H1 (cell line): ENCODE results near the gene KCNB1. TPM values are rescaled to one million over a fixed set of nuclear protein-coding genes. Genes with fewer than 3 reads are reported as not detected.

Experiments
- CTCF ChIA-PET: fragments of 300-600 bp; sonication (Branson Sonifier 250); formaldehyde crosslinking; loops from one replicate; lab custom pipeline; 2021; ENCODE audit not compliant: partially characterized antibody; lab: Charles Lee
- POLR2A ChIA-PET: fragments of 300-600 bp; sonication (Branson Sonifier 250); formaldehyde crosslinking; loops from one replicate; lab custom pipeline; 2021; ENCODE audit warnings: inconsistent platforms; ENCODE audit not compliant: partially characterized antibody; lab: Charles Lee
- DNase-seq, 2 experiments: peaks; one replicate each; pipeline versions ENCODE4 v3.0.0 to v3.0.0-alpha.2; 2010 to 2022; ENCODE audit warnings: low spot score in 2 of 2, low read depth in 1 of 2, mixed read lengths in 1 of 2
- FAIRE-seq: peaks from 2 replicates; lab custom pipeline; 2011; peaks lifted over from hg19 to GRCh38; lab: Jason Lieb, UNC
- H2AFZ ChIP-seq: 2 replicates; pipeline ENCODE4 v1.8.1; 2012; ENCODE audit warnings: low read length, inconsistent platforms
- H2AK5ac ChIP-seq: 2 replicates; pipeline ENCODE4 v1.6.1; 2013; ENCODE audit warnings: low read depth, low read length
- H2BK120ac ChIP-seq: replicated peaks from 2 replicates; pipeline ENCODE3; 2013; ENCODE audit warnings: low read depth, low read length, inconsistent platforms
- H2BK12ac ChIP-seq: 2 replicates; pipeline ENCODE4 v1.6.1; 2013; ENCODE audit warnings: low read depth, low read length
- H2BK15ac ChIP-seq: 2 replicates; pipeline ENCODE4 v1.6.1; 2013; ENCODE audit warnings: low read length
- H2BK20ac ChIP-seq: 2 replicates; pipeline ENCODE4 v1.6.1; 2013; ENCODE audit warnings: low read length
- H2BK5ac ChIP-seq: 2 replicates; pipeline ENCODE4 v1.6.1; 2013; ENCODE audit warnings: low read depth, low read length
- H3K14ac ChIP-seq: 2 replicates; pipeline ENCODE4 v1.6.1; 2013; ENCODE audit warnings: inconsistent platforms; ENCODE audit not compliant: insufficient read length
- H3K18ac ChIP-seq: 2 replicates; pipeline ENCODE4 v1.6.1; 2013; ENCODE audit warnings: low read length; ENCODE audit errors: extremely low read depth
- H3K23ac ChIP-seq: 2 replicates; pipeline ENCODE4 v1.6.1; 2013; ENCODE audit warnings: inconsistent platforms; ENCODE audit not compliant: insufficient read length
- H3K23me2 ChIP-seq: 2 replicates; pipeline ENCODE4 v1.6.1; 2013; ENCODE audit warnings: low read depth, low read length
- H3K27ac ChIP-seq: 2 replicates; pipeline ENCODE4 v1.6.1; 2011; ENCODE audit warnings: low read depth, low read length, inconsistent platforms
- H3K27me3 ChIP-seq, 4 experiments: replicated peaks in 1 of 4; 1 replicate in 1 of 4; 2 replicates in 3 of 4; pipeline versions ENCODE4 v1.6.1 to v1.8.1; 2011 to 2013; ENCODE audit warnings: low read length in 3 of 4, mild to moderate bottlenecking in 3 of 4, inconsistent platforms in 2 of 4, mixed read lengths in 2 of 4, moderate library complexity in 1 of 4; ENCODE audit not compliant: control insufficient read depth in 3 of 4, insufficient read depth in 3 of 4; ENCODE audit errors: extremely low read depth in 1 of 4
- H3K36me3 ChIP-seq, 4 experiments: 2 replicates each; pipeline versions ENCODE4 v1.6.1 to v1.8.1; 2011 to 2013; ENCODE audit warnings: mild to moderate bottlenecking in 4 of 4, low read length in 3 of 4, moderate library complexity in 2 of 4, control low read depth in 1 of 4, inconsistent platforms in 1 of 4; ENCODE audit not compliant: insufficient read depth in 4 of 4, control insufficient read depth in 2 of 4
- H3K4ac ChIP-seq: replicated peaks from 2 replicates; pipeline ENCODE3; 2013; ENCODE audit warnings: low read length, low read depth, mixed read lengths, inconsistent platforms; ENCODE audit not compliant: insufficient read length
- H3K4me1 ChIP-seq, 4 experiments: replicated peaks in 1 of 4; 1 replicate in 1 of 4; 2 replicates in 3 of 4; pipeline versions ENCODE4 v1.6.1 to v1.8.1; 2011 to 2013; ENCODE audit warnings: low read length in 3 of 4, inconsistent platforms in 2 of 4, mixed read lengths in 1 of 4; ENCODE audit not compliant: insufficient read depth in 4 of 4, control insufficient read depth in 3 of 4
- H3K4me2 ChIP-seq, 2 experiments: 2 replicates each; pipeline versions ENCODE4 v1.6.1 to v1.8.1; 2011 to 2013; ENCODE audit warnings: low read depth in 2 of 2, low read length in 2 of 2, control low read depth in 1 of 2, inconsistent platforms in 1 of 2, mild to moderate bottlenecking in 1 of 2; ENCODE audit not compliant: insufficient read depth in 1 of 2
- H3K4me3 ChIP-seq, 4 experiments: fragments of 200-600, 300-600 bp in 1 of 4; sonication (generic), shearing (Covaris generic), sonication (Bioruptor Twin) in 1 of 4; 2 replicates each; pipeline versions ENCODE4 v1.5.1 to v1.8.1; 2011 to 2016; ENCODE audit warnings: low read length in 4 of 4, low read depth in 3 of 4, control low read depth in 2 of 4, inconsistent platforms in 2 of 4, mild to moderate bottlenecking in 2 of 4, mixed read lengths in 1 of 4, moderate library complexity in 1 of 4; ENCODE audit not compliant: insufficient read depth in 2 of 4; ENCODE audit errors: extremely low read depth in 1 of 4
- H3K56ac ChIP-seq: replicated peaks from 2 replicates; pipeline ENCODE3; 2013; ENCODE audit warnings: low read depth, mild to moderate bottlenecking, mixed read lengths, low read length, inconsistent platforms; ENCODE audit not compliant: insufficient read length
- H3K79me1 ChIP-seq: 2 replicates; pipeline ENCODE4 v1.6.1; 2013; ENCODE audit warnings: low read depth, low read length, control low read depth
- H3K79me2 ChIP-seq, 2 experiments: 2 replicates each; pipeline versions ENCODE4 v1.6.1 to v1.8.1; 2012 to 2013; ENCODE audit warnings: low read length in 2 of 2, mild to moderate bottlenecking in 2 of 2, inconsistent platforms in 1 of 2; ENCODE audit not compliant: insufficient read depth in 2 of 2, control insufficient read depth in 1 of 2
- H3K9ac ChIP-seq, 4 experiments: replicated peaks in 1 of 4; 1 replicate in 1 of 4; 2 replicates in 3 of 4; pipeline versions ENCODE4 v1.6.1 to v1.8.1; 2011 to 2013; ENCODE audit warnings: low read depth in 3 of 4, low read length in 3 of 4, control low read depth in 2 of 4, mild to moderate bottlenecking in 2 of 4, moderate library complexity in 2 of 4, inconsistent platforms in 1 of 4; ENCODE audit errors: extremely low read depth in 1 of 4
- H3K9me3 ChIP-seq, 2 experiments: 2 replicates each; pipeline versions ENCODE4 v1.6.1 to v1.8.1; 2012 to 2013; ENCODE audit warnings: mild to moderate bottlenecking in 2 of 2, moderate library complexity in 2 of 2, control low read depth in 1 of 2, inconsistent platforms in 1 of 2, low read depth in 1 of 2, low read length in 1 of 2, mixed read lengths in 1 of 2; ENCODE audit not compliant: insufficient read depth in 2 of 2
- H4K20me1 ChIP-seq, 2 experiments: replicated peaks in 1 of 2; 2 replicates each; pipeline versions ENCODE3 to v1.8.1; 2011 to 2013; ENCODE audit warnings: inconsistent platforms in 2 of 2, low read length in 2 of 2, mild to moderate bottlenecking in 1 of 2; ENCODE audit not compliant: insufficient read depth in 2 of 2, control insufficient read depth in 1 of 2
- H4K5ac ChIP-seq: 2 replicates; pipeline ENCODE4 v1.6.1; 2013; ENCODE audit warnings: low read length, low read depth, mixed read lengths, inconsistent platforms; ENCODE audit not compliant: insufficient read length
- H4K8ac ChIP-seq: 2 replicates; pipeline ENCODE4 v1.8.0; 2013; ENCODE audit warnings: mild to moderate bottlenecking, moderate library complexity, low read length, inconsistent platforms; ENCODE audit not compliant: insufficient read depth; ENCODE audit errors: extremely low read depth
- H4K91ac ChIP-seq: replicated peaks from 2 replicates; pipeline ENCODE3; 2013; ENCODE audit warnings: low read length, mixed read lengths, inconsistent platforms; ENCODE audit not compliant: insufficient read length
- CEBPB ChIP-seq: IDR thresholded peaks from 2 replicates; pipeline ENCODE4 v1.6.1; 2012; ENCODE audit warnings: low read depth, low read length
- CHD1 ChIP-seq: IDR thresholded peaks from 2 replicates; pipeline ENCODE4 v1.6.1; 2012; ENCODE audit warnings: low read depth, low read length, improper control_type of control experiment
- CREB1 ChIP-seq: IDR thresholded peaks from 2 replicates; pipeline ENCODE4 v1.6.1; 2012; ENCODE audit warnings: inconsistent platforms
- CTBP2 ChIP-seq: IDR thresholded peaks from 2 replicates; pipeline ENCODE4 v1.7.0; 2011; ENCODE audit warnings: borderline replicate concordance, mild to moderate bottlenecking, moderate library complexity, mixed read lengths, low read length; ENCODE audit not compliant: insufficient read depth, insufficient read length
- CTCF ChIP-seq, 3 experiments: IDR thresholded peaks; 1 replicate in 2 of 3; 2 replicates in 1 of 3; pipeline versions ENCODE4 v1.5.1 to v1.6.1; 2011; ENCODE audit warnings: low read length in 3 of 3, mild to moderate bottlenecking in 3 of 3, inconsistent platforms in 2 of 3, low read depth in 1 of 3, moderate library complexity in 1 of 3; ENCODE audit not compliant: insufficient read depth in 1 of 3; ENCODE audit errors: control extremely low read depth in 1 of 3
- EZH2 ChIP-seq: fragments of 200-600 bp; sonication (generic); IDR thresholded peaks from 2 replicates; pipeline ENCODE4 v1.7.1; 2012; ENCODE audit warnings: low read depth, mild to moderate bottlenecking, moderate library complexity, low read length, inconsistent platforms; ENCODE audit not compliant: severe bottlenecking
- MAX ChIP-seq: IDR thresholded peaks from 2 replicates; pipeline ENCODE4 v1.6.1; 2012; ENCODE audit warnings: inconsistent platforms
- NANOG ChIP-seq: IDR thresholded peaks from 2 replicates; pipeline ENCODE4 v1.6.1; 2011; ENCODE audit warnings: low read length, low read depth, mild to moderate bottlenecking, inconsistent platforms; ENCODE audit not compliant: insufficient read depth, poor library complexity, severe bottlenecking
- NRF1 ChIP-seq: IDR thresholded peaks from 2 replicates; pipeline ENCODE4 v1.6.1; 2011; ENCODE audit warnings: mild to moderate bottlenecking, low read depth, low read length, improper control_type of control experiment
- POLR2AphosphoS5 ChIP-seq: IDR thresholded peaks from 2 replicates; pipeline ENCODE4 v1.6.1; 2011; ENCODE audit warnings: low read depth, low read length
- RFX5 ChIP-seq: IDR thresholded peaks from 2 replicates; pipeline ENCODE4 v1.6.1; 2011; ENCODE audit warnings: low read depth, low read length, improper control_type of control experiment, borderline replicate concordance
- WGBS, 2 experiments: shearing (Covaris generic) in 1 of 2; methylation state at CpG; one replicate each; pipeline versions ENCODE4 v1.1.6 to v1.1.7; 2013 to 2015; ENCODE audit warnings: low lambda C conversion rate in 2 of 2, mixed read lengths in 2 of 2, inconsistent platforms in 1 of 2, low coverage in 1 of 2, missing lambda C conversion rate in 1 of 2; ENCODE audit not compliant: insufficient replicate concordance in 2 of 2, insufficient coverage in 1 of 2, insufficient read length in 1 of 2; ENCODE audit errors: extremely low coverage in 1 of 2, missing lambda C conversion rate in 1 of 2; 5-methylcytosine and 5-hydroxymethylcytosine counted together
- polyA plus RNA-seq, 7 experiments: library from polyadenylated mRNA; depleted of rRNA in 3 of 7; stranded (reverse) in 5 of 7; unstranded in 2 of 7; fragments of >200 nt in 5 of 7; fragments of 200-250 nt in 2 of 7; gene quantifications; 1 replicate in 5 of 7; 2 replicates in 1 of 7; 4 replicates in 1 of 7; pipeline versions ENCODE4 v1.2.1 to v1.2.3, GENCODE V29; 2011 to 2013; ENCODE audit warnings: missing spikeins in 2 of 7, mixed read lengths in 2 of 7
- total RNA-seq: library from RNA; stranded (reverse); fragmentation: NEBNext Ultra II Directional; extraction: Animal tissue kit (Norgen Biotek cat#: 25700); gene quantifications from 2 replicates; pipeline ENCODE4 v1.2.1, GENCODE V29; 2021

KCNB1 gene
- total and polyA plus RNA-seq, 2 of the 8 experiments (the other 6 are each of a cell fraction or from before 2014, with no cell fraction given): 0.58 to 0.67 TPM

DNA sequence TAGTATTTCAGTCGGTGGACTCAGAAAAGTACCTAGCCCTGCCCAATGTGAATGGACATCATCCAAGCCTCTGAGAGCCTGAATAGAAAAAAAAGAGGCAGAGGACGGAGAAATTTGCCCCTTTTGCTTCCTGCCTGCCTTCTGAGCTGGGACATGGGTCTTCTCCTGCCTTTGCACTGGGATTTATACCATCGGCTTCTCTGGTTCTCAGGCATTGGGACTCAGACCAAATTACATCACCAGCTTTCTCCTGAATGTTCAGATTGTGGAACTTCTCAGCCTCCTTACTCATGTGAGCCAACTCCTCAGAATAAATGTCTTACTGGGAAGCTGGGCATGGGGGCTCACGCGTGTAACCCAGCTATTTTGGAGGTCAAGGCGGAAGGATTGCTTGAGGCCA is 19.8 kb downstream of the KCNB1 start:
- H2BK120ac ChIP-seq: no peak overlapping the region
- TF ChIP-seq NANOG (no peak), CEBPB (no peak), CREB1 (no peak), EZH2 (no peak), CHD1 (no peak), CTBP2 (no peak), CTCF (IDR thresholded peaks at IDR 0.05; ENCODE audit: control extremely low read depth in 1 of 3, insufficient read depth in 1 of 3, low read depth in 1 of 3, low read length in 3 of 3) (no peak), MAX (no peak), NRF1 (no peak), POLR2AphosphoS5 (no peak), RFX5 (no peak)

More for the DNA sequence above, 19.8 kb downstream of the KCNB1 start:
- Histone ChIP-seq H2BK20ac (no peak overlapping the region), H4K20me1 (no peaks in the 10 kb centered on the region), H3K9me3 (no peaks in the 10 kb centered on the region), H3K79me1 (no peaks in the 10 kb centered on the region; the same call in 1 of the 2 replicates), H3K4ac (no peak overlapping the region), H2BK12ac (no peak overlapping the region), H3K14ac (no peak overlapping the region), H2BK15ac (no peak overlapping the region), H3K9ac (no peak overlapping the region), H3K36me3 (no peaks in the 10 kb centered on the region), H3K23me2 (no peaks in the 10 kb centered on the region), H4K5ac (no peak overlapping the region), H3K79me2 (no peaks in the 10 kb centered on the region), H3K27ac (no peak overlapping the region), H3K23ac (no peak overlapping the region), H4K8ac (no peak overlapping the region), H3K27me3 (no peaks in the 10 kb centered on the region), H3K56ac (no peak overlapping the region), H3K4me1 (peaks cover 0 to 2% (median 0%) of the 10 kb centered on the region in 4 experiments; a peak in 1 of 7 replicates), H3K4me2 (no peak overlapping the region), H2BK5ac (no peak overlapping the region), H2AK5ac (no peak overlapping the region), H3K4me3 (no peak overlapping the region), H2AFZ (no peak overlapping the region), H4K91ac (no peak overlapping the region), H3K18ac (no peak overlapping the region)
- POLR2A ChIA-PET: interaction anchor here (1.4 kb wide), 2 partner anchors 10 to 15 kb away, joined by 4 to 6 read pairs; no protein-coding TSS in a partner anchor
- 86% methylated on average over 6 of the region's 6 CpGs; no CpG with 5 or more reads in 1 of the 2 experiments for WGBS, 2 experiments
- CTCF ChIA-PET: interaction anchor here (0.7 to 4.7 kb wide), 8 partner anchors 13 to 128 kb away, joined by 3 to 18 read pairs (median 3); no protein-coding TSS in a partner anchor
- no peak for DNase-seq
- no peak for FAIRE-seq
